OCI-LY3 (cell line): ENCODE data around the gene FOXM1.

Experiments
- H2AFZ ChIP-seq: fragments of 200-600, 300-600 bp; shearing (Covaris generic); 2 replicates; pipeline ENCODE4 v1.6.0; 2014; ENCODE audit warnings: antibody characterized with exemption, low read depth, low read length
- H3K27ac ChIP-seq: fragments of 200-600, 300-600 bp; sonication (generic); 2 replicates; pipeline ENCODE4 v1.5.1; 2014; ENCODE audit warnings: mild to moderate bottlenecking, low read length, moderate library complexity, mixed read lengths
- H3K27me3 ChIP-seq: fragments of 200-600, 300-600 bp; sonication (generic); 2 replicates; pipeline ENCODE4 v1.6.1; 2014; ENCODE audit warnings: low read depth, low read length, mixed read lengths
- H3K36me3 ChIP-seq: fragments of 200-600, 300-600 bp; sonication (generic); replicated peaks from 2 replicates; pipeline ENCODE3; 2014; ENCODE audit warnings: low read depth, low read length, mixed read lengths
- H3K4me1 ChIP-seq: fragments of 300-600, 200-600 bp; sonication (generic); 2 replicates; pipeline ENCODE4 v1.6.1; 2014; ENCODE audit warnings: low read length, mixed read lengths
- H3K4me2 ChIP-seq: fragments of 200-600, 300-600 bp; sonication (generic); 2 replicates; pipeline ENCODE4 v1.6.1; 2014; ENCODE audit warnings: low read length, mixed read lengths
- H3K4me3 ChIP-seq: fragments of 300-600, 200-600 bp; sonication (generic); 2 replicates; pipeline ENCODE4 v1.5.1; 2014; ENCODE audit warnings: antibody characterized with exemption, mild to moderate bottlenecking, low read length, moderate library complexity
- H3K79me2 ChIP-seq: fragments of 300-600, 200-600 bp; shearing (Covaris generic); 2 replicates; pipeline ENCODE4 v1.6.1; 2014; ENCODE audit warnings: mild to moderate bottlenecking, low read length, mixed read lengths
- H3K9ac ChIP-seq: fragments of 300-600, 200-600 bp; shearing (Covaris generic); 2 replicates; pipeline ENCODE4 v1.6.0; 2014; ENCODE audit warnings: mild to moderate bottlenecking, low read length, moderate library complexity
- H3K9me3 ChIP-seq: fragments of 200-600, 300-600 bp; shearing (Covaris generic); 2 replicates; pipeline ENCODE4 v1.6.1; 2014; ENCODE audit warnings: low read length, mixed read lengths; ENCODE audit not compliant: insufficient read depth
- H4K20me1 ChIP-seq: fragments of 200-600, 300-600 bp; sonication (generic); 2 replicates; pipeline ENCODE4 v1.6.1; 2016; ENCODE audit warnings: low read length, mixed read lengths; ENCODE audit not compliant: insufficient read depth
- EZH2phosphoT487 ChIP-seq: fragments of 200-600 bp; shearing (Covaris generic); IDR thresholded peaks from 2 replicates; pipeline ENCODE4 v1.6.1; 2018; ENCODE audit warnings: antibody characterized with exemption, mixed run types, low read depth
- TF ChIP-seq, protein P1 (sequence below): fragments of 200-600, 300-600 bp; sonication (generic); IDR thresholded peaks from 2 replicates; pipeline ENCODE4 v1.5.1; 2014; ENCODE audit warnings: antibody characterized with exemption, low read length, low read depth

Gene FOXM1

DNA sequence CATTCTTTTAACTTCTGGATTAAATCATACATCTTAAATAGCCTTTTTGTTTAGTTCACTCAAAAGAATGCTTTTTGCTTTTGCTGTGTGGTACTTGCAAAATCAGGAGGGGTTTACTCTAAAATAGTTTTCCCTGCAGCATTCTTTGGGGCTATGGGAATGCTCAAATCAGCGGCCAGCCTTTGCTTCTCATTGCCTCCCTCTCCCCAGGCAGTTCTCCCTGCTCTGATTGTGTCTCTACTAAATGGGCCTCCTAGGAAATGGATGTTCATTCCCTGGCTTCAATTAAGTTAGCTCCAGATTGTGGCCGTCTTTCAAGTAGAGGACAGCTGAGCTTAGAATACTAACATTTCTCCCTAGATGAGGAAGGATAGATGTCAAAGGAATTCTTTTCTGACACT lies 18.1 kb upstream of the FOXM1 start:
- Histone ChIP-seq H3K79me2 (peaks cover 20% of the 10 kb centered on the region), H3K27ac (no peak overlapping the region), H3K9me3 (no peaks in the 10 kb centered on the region), H2AFZ (no peak overlapping the region), H3K4me2 (no peak overlapping the region), H3K4me1 (peaks cover 7% of the 10 kb centered on the region), H3K4me3 (no peak overlapping the region), H3K9ac (no peak overlapping the region), H3K27me3 (no peaks in the 10 kb centered on the region), H3K36me3 (no peaks in the 10 kb centered on the region), H4K20me1 (no peaks in the 10 kb centered on the region)
- TF ChIP-seq, protein P1, sequence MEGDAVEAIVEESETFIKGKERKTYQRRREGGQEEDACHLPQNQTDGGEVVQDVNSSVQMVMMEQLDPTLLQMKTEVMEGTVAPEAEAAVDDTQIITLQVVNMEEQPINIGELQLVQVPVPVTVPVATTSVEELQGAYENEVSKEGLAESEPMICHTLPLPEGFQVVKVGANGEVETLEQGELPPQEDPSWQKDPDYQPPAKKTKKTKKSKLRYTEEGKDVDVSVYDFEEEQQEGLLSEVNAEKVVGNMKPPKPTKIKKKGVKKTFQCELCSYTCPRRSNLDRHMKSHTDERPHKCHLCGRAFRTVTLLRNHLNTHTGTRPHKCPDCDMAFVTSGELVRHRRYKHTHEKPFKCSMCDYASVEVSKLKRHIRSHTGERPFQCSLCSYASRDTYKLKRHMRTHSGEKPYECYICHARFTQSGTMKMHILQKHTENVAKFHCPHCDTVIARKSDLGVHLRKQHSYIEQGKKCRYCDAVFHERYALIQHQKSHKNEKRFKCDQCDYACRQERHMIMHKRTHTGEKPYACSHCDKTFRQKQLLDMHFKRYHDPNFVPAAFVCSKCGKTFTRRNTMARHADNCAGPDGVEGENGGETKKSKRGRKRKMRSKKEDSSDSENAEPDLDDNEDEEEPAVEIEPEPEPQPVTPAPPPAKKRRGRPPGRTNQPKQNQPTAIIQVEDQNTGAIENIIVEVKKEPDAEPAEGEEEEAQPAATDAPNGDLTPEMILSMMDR, result no peak
- TF ChIP-seq EZH2phosphoT487, result no peak

DNA sequence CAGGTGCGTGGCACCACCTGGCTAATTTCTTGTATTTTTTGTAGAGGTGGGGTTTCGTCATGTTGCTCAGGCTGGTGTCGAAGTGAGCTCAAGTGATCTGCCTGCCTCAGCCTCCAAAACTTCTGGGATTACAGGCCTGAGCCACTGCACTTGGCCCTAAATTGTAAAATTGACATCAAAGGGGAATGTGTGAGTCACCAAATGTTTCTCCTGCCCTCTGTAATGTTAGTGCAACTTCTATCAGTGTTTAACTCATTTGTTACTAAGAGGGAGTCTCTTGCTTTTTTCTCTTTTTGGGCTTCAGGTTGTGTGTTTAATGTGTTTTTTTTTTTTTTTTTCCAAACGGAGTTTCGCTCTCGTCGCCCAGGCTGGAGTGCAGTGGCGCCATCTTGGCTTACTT lies 16.0 kb upstream of the FOXM1 start:
- Histone ChIP-seq H4K20me1 (no peaks in the 10 kb centered on the region), H3K4me3 (no peak overlapping the region), H3K27ac (no peak overlapping the region), H3K4me1 (peaks cover 9% of the 10 kb centered on the region), H3K4me2 (no peak overlapping the region), H3K27me3 (no peaks in the 10 kb centered on the region), H3K9me3 (no peaks in the 10 kb centered on the region), H3K9ac (no peak overlapping the region), H2AFZ (no peak overlapping the region), H3K79me2 (peaks cover 20% of the 10 kb centered on the region), H3K36me3 (peaks cover 7% of the 10 kb centered on the region)
- TF ChIP-seq, protein P1, result no peak
- TF ChIP-seq EZH2phosphoT487, result no peak

DNA sequence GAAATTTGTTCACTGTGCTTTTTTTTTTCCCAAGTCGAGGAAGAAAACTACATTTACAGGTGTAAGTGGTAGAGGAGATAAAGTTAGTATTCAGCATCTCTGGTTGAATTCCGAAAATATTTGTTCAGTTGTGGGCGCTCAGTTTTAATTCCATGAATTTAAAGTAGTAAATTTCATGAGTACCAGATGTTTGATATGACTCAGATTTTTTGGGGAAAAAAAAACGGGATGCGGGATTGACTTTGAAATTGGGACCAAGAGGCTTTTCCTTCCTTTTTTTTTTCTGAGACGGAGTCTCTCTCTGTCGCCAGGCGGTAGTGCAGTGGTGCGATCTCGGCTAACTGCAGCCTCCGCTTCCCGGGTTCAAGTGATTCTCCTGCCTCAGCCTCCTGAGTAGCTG lies 15.3 kb upstream of the FOXM1 start:
- Histone ChIP-seq H2AFZ (no peak overlapping the region), H3K27me3 (no peaks in the 10 kb centered on the region), H3K4me1 (peaks cover 9% of the 10 kb centered on the region), H3K9me3 (no peaks in the 10 kb centered on the region), H3K4me2 (peak overlapping the region; percentile 87; the same call in 1 of the 2 replicates), H3K27ac (no peak overlapping the region), H3K9ac (no peak overlapping the region), H3K4me3 (no peak overlapping the region), H4K20me1 (no peaks in the 10 kb centered on the region), H3K36me3 (peaks cover 11% of the 10 kb centered on the region), H3K79me2 (peaks cover 20% of the 10 kb centered on the region)
- no peak for TF ChIP-seq EZH2phosphoT487
- TF ChIP-seq, protein P1, result no peak

DNA sequence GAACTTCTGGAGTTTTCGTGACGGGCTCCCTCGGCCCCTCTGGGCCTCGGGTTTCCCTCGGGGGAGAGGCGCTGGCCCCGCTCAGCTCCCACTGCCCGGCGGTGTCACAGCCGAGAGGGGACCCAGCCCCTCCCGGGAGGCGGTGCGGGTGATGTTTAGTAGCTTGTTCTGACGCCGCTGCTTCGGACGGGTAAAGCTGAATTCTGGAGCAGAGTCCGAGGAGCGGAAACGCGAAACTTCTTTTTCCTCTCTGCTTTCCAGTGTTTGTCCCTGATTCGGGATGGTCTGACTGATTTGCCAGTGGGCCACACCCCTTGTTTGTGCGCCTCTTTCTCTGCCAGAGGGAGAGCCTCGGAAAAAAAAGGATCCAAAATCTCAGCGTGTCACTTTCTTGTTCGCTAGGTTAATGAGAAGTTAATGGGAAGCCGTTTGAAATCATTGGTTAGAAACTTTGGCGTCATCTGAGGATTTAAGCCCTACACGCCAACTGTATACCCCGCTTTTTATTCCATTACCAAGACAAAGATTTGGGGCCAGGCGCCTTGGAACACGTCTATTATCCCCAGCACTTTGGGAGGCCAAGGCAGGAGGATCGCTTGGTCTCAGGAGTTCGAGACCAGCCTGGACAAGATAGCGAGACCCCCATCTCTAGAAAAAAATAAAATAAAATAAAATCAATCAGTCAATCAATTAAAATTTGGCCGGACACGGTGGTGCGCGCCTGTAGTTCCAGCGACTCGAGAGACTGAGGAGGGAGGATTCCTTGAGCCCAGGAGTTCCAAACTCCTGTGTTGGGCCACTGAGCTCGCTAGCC lies 14.5 kb upstream of the FOXM1 start:
- Histone ChIP-seq H4K20me1 (no peaks in the 10 kb centered on the region), H3K27me3 (no peaks in the 10 kb centered on the region), H3K79me2 (peaks cover 19% of the 10 kb centered on the region), H3K36me3 (peaks cover 14% of the 10 kb centered on the region), H3K9ac (peak overlapping the region; percentile 76), H3K27ac (peak overlapping the region; percentile 14; the same call in 1 of the 2 replicates), H2AFZ (peak overlapping the region; percentile 88), H3K4me3 (peak overlapping the region; percentile 82), H3K4me1 (peaks cover 9% of the 10 kb centered on the region), H3K4me2 (peak overlapping the region; percentile 87), H3K9me3 (no peaks in the 10 kb centered on the region)
- TF ChIP-seq EZH2phosphoT487, result no peak
- TF ChIP-seq, protein P1, result no peak
